ENCODE measurements around the gene ATAD3A.
"Not testable (repeated sequence)": the region's sequence is repeated elsewhere in the genome, so short reads cannot be mapped to it uniquely, and the experiment has no call there.

DNA sequence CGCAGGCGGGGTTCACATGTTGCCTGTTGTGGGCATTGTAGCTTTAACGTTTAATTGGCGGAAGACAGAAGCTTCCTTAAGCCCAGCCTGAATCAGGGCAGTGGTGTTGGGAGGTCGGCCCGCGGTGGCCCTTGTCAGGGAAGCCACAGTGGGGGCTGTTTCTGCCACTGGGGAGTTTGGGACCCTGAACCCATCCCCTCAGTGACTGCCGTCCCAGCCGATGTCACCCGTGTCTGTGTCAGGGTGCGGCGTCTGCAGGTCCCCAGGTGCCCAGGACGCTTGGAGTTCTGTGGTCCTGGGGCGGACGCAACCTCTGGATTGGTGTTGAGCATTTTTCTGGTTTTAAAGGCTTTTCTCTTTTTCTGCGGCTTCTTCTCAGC, 31.5 kb upstream of the ATAD3A start:
- TF ChIP-seq, protein P1, sequence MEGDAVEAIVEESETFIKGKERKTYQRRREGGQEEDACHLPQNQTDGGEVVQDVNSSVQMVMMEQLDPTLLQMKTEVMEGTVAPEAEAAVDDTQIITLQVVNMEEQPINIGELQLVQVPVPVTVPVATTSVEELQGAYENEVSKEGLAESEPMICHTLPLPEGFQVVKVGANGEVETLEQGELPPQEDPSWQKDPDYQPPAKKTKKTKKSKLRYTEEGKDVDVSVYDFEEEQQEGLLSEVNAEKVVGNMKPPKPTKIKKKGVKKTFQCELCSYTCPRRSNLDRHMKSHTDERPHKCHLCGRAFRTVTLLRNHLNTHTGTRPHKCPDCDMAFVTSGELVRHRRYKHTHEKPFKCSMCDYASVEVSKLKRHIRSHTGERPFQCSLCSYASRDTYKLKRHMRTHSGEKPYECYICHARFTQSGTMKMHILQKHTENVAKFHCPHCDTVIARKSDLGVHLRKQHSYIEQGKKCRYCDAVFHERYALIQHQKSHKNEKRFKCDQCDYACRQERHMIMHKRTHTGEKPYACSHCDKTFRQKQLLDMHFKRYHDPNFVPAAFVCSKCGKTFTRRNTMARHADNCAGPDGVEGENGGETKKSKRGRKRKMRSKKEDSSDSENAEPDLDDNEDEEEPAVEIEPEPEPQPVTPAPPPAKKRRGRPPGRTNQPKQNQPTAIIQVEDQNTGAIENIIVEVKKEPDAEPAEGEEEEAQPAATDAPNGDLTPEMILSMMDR (IDR thresholded peaks at IDR 0.05) = not testable (repeated sequence)
- TF ChIP-seq POLR2A (IDR thresholded peaks at IDR 0.05); POLR2AphosphoS5 (IDR thresholded peaks at IDR 0.05; ENCODE audit: insufficient read depth in 1 of 2, low read depth in 1 of 2): not testable (repeated sequence)

Data from vagina (tissue), 2 donors.